ENCODE results near the gene BAHCC1. TPM values are rescaled to one million over a fixed set of nuclear protein-coding genes. Genes with fewer than 3 reads are reported as not detected.

BAHCC1 gene
- total RNA-seq, 1 donor from 2014 or later = 61.3 TPM

GRCh38 chr17:81388091-81388611 is 7.1 kb upstream of the BAHCC1 start:
- no peaks in the 10 kb centered on the region for H3K9me3 Mint-ChIP-seq
- TF ChIP-seq CTCF (conservative IDR thresholded peaks at IDR 0.05) = no peak
- no peak for DNase-seq (ENCODE audit: low read depth, low spot score)
- peak overlapping the region; percentile 78 for H3K27ac Mint-ChIP-seq (ENCODE audit: unreplicated experiment)
- H3K36me3 Mint-ChIP-seq (ENCODE audit: low read depth) = peaks cover 8% of the 10 kb centered on the region
- H3K4me3 Mint-ChIP-seq = peak overlapping the region; percentile 87
- peaks cover 75% of the 10 kb centered on the region for H3K4me1 Mint-ChIP-seq
- H3K27me3 Mint-ChIP-seq (ENCODE audit: low read depth) = peaks cover 17% of the 10 kb centered on the region

GRCh38 chr17:81388612-81389367 is 6.5 kb upstream of the BAHCC1 start:
- Mint-ChIP-seq H3K4me1 (peaks cover 75% of the 10 kb centered on the region), H3K36me3 (ENCODE audit: low read depth) (peaks cover 8% of the 10 kb centered on the region), H3K27ac (ENCODE audit: unreplicated experiment) (peak overlapping the region; percentile 83), H3K27me3 (ENCODE audit: low read depth) (peaks cover 18% of the 10 kb centered on the region), H3K4me3 (peak overlapping the region; percentile 87), H3K9me3 (no peaks in the 10 kb centered on the region)
- no peak for TF ChIP-seq CTCF (conservative IDR thresholded peaks at IDR 0.05)
- no peak for DNase-seq (ENCODE audit: low read depth, low spot score)

- no peak for DNase-seq (ENCODE audit: low read depth, low spot score)
- Mint-ChIP-seq H3K4me3 (peak overlapping the region; percentile 87), H3K36me3 (ENCODE audit: low read depth) (peaks cover 8% of the 10 kb centered on the region), H3K27me3 (ENCODE audit: low read depth) (peaks cover 23% of the 10 kb centered on the region), H3K27ac (ENCODE audit: unreplicated experiment) (peak overlapping the region; percentile 78), H3K9me3 (no peaks in the 10 kb centered on the region), H3K4me1 (peaks cover 79% of the 10 kb centered on the region)
- TF ChIP-seq CTCF (conservative IDR thresholded peaks at IDR 0.05) = no peak
Observed at GRCh38 chr17:81389585-81389984, 5.7 kb upstream of the BAHCC1 start.

GRCh38 chr17:81390029-81390872 is 5.0 kb upstream of the BAHCC1 start:
- H3K36me3 Mint-ChIP-seq (ENCODE audit: low read depth) = peaks cover 5% of the 10 kb centered on the region
- H3K4me1 Mint-ChIP-seq = peaks cover 79% of the 10 kb centered on the region
- H3K4me3 Mint-ChIP-seq = peak overlapping the region; percentile 96
- H3K9me3 Mint-ChIP-seq = no peaks in the 10 kb centered on the region
- no peak for DNase-seq (ENCODE audit: low read depth, low spot score)
- H3K27me3 Mint-ChIP-seq (ENCODE audit: low read depth) = peaks cover 21% of the 10 kb centered on the region
- H3K27ac Mint-ChIP-seq (ENCODE audit: unreplicated experiment) = peak overlapping the region; percentile 78
- TF ChIP-seq CTCF (conservative IDR thresholded peaks at IDR 0.05) = no peak

- Mint-ChIP-seq H3K27ac (ENCODE audit: unreplicated experiment) (no peak overlapping the region), H3K36me3 (ENCODE audit: low read depth) (peaks cover 6% of the 10 kb centered on the region), H3K4me3 (peak overlapping the region; percentile 96), H3K27me3 (ENCODE audit: low read depth) (peaks cover 16% of the 10 kb centered on the region), H3K4me1 (peaks cover 75% of the 10 kb centered on the region), H3K9me3 (no peaks in the 10 kb centered on the region)
- DNase-seq (ENCODE audit: low read depth, low spot score) = no peak
- TF ChIP-seq CTCF (conservative IDR thresholded peaks at IDR 0.05) = no peak
Observed at GRCh38 chr17:81390873-81391255, 4.4 kb upstream of the BAHCC1 start.
